OCI-LY3 (cell line): Measurements from ENCODE around the gene ARFGAP3.

ENCODE experiments used
- EZH2phosphoT487 ChIP-seq: fragments of 200-600 bp; shearing (Covaris generic); IDR thresholded peaks from 2 replicates; pipeline ENCODE4 v1.6.1; 2018; ENCODE audit warnings: antibody characterized with exemption, mixed run types, low read depth
- TF ChIP-seq, protein P1 (sequence below): fragments of 200-600, 300-600 bp; sonication (generic); IDR thresholded peaks from 2 replicates; pipeline ENCODE4 v1.5.1; 2014; ENCODE audit warnings: antibody characterized with exemption, low read length, low read depth

DNA sequence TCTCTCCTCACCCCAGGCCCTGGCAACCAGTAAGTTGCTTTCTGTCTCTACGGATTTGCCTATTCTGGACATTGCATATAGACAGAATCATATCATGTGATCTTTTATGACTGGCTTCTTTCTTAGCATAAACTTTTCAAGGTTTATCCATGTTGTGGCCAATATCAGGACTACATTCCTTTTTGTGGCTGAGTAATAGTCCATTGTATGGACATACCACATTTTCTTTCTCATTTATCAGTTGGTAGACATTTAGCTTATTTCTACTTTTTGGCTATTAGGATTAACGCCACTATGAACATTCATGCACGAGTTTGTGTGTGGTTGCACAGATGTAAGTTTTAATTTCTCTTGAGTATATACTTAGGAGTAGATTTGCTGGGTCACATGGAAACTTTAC, 35.7 kb downstream of the ARFGAP3 start:
- TF ChIP-seq, protein P1, sequence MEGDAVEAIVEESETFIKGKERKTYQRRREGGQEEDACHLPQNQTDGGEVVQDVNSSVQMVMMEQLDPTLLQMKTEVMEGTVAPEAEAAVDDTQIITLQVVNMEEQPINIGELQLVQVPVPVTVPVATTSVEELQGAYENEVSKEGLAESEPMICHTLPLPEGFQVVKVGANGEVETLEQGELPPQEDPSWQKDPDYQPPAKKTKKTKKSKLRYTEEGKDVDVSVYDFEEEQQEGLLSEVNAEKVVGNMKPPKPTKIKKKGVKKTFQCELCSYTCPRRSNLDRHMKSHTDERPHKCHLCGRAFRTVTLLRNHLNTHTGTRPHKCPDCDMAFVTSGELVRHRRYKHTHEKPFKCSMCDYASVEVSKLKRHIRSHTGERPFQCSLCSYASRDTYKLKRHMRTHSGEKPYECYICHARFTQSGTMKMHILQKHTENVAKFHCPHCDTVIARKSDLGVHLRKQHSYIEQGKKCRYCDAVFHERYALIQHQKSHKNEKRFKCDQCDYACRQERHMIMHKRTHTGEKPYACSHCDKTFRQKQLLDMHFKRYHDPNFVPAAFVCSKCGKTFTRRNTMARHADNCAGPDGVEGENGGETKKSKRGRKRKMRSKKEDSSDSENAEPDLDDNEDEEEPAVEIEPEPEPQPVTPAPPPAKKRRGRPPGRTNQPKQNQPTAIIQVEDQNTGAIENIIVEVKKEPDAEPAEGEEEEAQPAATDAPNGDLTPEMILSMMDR, result no peak
- no peak for TF ChIP-seq EZH2phosphoT487
